HAP-1 (cell line): ENCODE measurements around the gene RAD23A.

Experiments
- DNase-seq, 2 experiments: peaks; one replicate each; pipeline ENCODE4 v3.0.0-alpha.2; 2016 to 2020; ENCODE audit warnings: low spot score in 2 of 2
- H3K27me3 ChIP-seq: fragments of 250-450 bp; sonication (Bioruptor Pico); 2 replicates; pipeline ENCODE4 v1.5.1; 2020; ENCODE audit warnings: low read depth, mild to moderate bottlenecking, moderate library complexity
- H3K36me3 ChIP-seq: fragments of 250-450 bp; sonication (Bioruptor Pico); replicated peaks from 2 replicates; pipeline ENCODE4 v1.5.1; 2020; ENCODE audit warnings: mild to moderate bottlenecking
- H3K4me1 ChIP-seq: fragments of 250-450 bp; sonication (Bioruptor Pico); 2 replicates; pipeline ENCODE4 v1.5.1; 2020; ENCODE audit warnings: mild to moderate bottlenecking
- H3K4me3 ChIP-seq: fragments of 250-450 bp; sonication (Bioruptor Pico); 2 replicates; pipeline ENCODE4 v1.5.1; 2020; ENCODE audit warnings: mild to moderate bottlenecking, moderate library complexity
- H3K9me3 ChIP-seq: fragments of 250-450 bp; sonication (Bioruptor Pico); 2 replicates; pipeline ENCODE4 v1.5.1; 2020; ENCODE audit warnings: mild to moderate bottlenecking, moderate library complexity
- in situ Hi-C: fragments of 300-500 bp; cut with MboI; formaldehyde crosslinking; loops from 3 replicates; pipeline ENCODE4 v1.14.3; 2020; ENCODE audit warnings: low sequenced_read_pairs, inconsistent platforms, mixed read lengths

RAD23A gene

DNA sequence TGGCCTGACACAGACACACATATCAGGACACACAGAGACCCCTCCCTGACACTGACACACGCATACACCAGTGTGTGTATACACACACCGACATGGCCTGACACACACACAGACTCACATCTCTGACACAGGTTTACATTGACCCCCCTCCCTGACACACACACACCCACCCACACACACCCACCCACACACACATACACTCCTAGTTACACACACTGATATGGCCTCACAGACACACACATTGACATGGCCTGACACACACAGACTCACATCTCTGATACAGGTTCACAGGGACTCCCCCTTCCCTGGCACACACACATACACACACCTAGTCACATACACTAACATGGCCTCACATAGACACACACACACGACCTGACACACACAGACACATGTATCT, 45.2 kb downstream of the RAD23A start:
- H3K27me3 ChIP-seq: no peaks in the 10 kb centered on the region

DNA sequence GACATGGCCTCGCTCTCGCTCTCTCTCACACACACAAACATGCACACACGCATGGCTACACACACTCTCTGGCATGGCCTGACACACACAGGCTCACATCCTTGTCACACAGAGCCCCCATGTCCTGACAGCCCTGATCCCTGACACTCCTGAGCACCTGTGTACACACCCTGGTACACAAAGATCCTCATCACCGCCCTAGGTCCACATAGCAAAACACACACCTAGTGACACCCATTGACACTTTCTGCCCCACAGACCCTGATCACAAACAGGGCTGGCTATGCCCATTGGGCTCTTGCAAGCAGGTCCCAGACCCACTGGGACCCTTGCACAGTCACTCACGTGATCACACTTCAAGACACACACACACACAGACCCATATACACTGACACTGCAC, 45.6 kb downstream of the RAD23A start:
- no peak overlapping the region for H3K4me3 ChIP-seq
- no peaks in the 10 kb centered on the region for H3K27me3 ChIP-seq
- peaks cover 3% of the 10 kb centered on the region; the same call in 1 of the 2 replicates for H3K4me1 ChIP-seq
- H3K36me3 ChIP-seq: no peaks in the 10 kb centered on the region
- DNase-seq: no peak
- no peaks in the 10 kb centered on the region for H3K9me3 ChIP-seq
- in situ Hi-C loops: loop anchor here (25.0 kb wide), 1 partner anchor 596 kb away; no protein-coding TSS in a partner anchor

More for the DNA sequence above, 45.2 kb downstream of the RAD23A start:
- DNase-seq: no peak
- Histone ChIP-seq H3K4me3 (no peak overlapping the region), H3K36me3 (no peaks in the 10 kb centered on the region), H3K9me3 (no peaks in the 10 kb centered on the region), H3K4me1 (peaks cover 3% of the 10 kb centered on the region; the same call in 1 of the 2 replicates)
- in situ Hi-C loops: loop anchor here (25.0 kb wide), 1 partner anchor 596 kb away; no protein-coding TSS in a partner anchor

DNA sequence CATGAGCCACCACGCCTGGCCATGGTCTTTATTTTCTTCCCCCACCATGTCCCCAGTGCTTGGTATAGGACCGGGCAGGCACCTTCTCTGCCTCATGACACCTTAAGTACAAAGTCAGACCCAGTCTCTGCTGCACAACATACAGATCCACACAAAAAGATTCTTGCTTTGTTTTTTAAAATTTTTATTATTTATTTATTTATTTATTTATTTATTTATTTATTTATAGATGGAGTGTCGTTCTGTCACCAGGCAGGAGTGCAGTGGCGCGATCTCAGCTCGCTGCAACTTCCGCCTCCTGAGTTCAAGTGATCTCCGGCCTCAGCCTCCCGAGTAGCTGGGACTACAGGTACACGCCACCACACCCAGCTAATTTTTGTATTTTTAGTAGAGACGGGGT, 47.1 kb downstream of the RAD23A start:
- Histone ChIP-seq H3K9me3 (no peaks in the 10 kb centered on the region), H3K36me3 (no peaks in the 10 kb centered on the region), H3K4me3 (no peak overlapping the region), H3K4me1 (peaks cover 6% of the 10 kb centered on the region; the same call in 1 of the 2 replicates), H3K27me3 (no peaks in the 10 kb centered on the region)
- in situ Hi-C loops: loop anchor here (25.0 kb wide), 1 partner anchor 595 kb away; no protein-coding TSS in a partner anchor
- no peak for DNase-seq

DNA sequence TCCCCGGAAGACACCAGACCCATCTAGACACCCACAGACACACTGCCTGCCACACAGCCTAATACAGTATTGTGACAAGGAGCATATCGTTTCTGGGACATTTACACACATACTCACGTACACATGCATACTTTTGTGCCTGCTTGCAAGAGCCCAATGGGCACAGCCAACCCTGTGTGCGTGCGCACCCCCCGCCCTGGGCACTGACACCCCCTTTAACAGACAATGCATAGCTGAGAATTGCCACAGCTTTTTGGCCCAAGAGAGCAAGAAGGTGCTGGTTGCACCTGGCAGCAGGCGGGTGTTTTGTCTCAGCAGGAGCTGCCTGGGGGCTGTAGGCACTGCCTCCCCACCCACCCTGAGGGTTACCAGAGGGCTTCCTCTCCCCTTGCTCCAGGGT, 47.9 kb downstream of the RAD23A start:
- H3K27me3 ChIP-seq: no peaks in the 10 kb centered on the region
- H3K4me3 ChIP-seq: no peak overlapping the region
- no peak for DNase-seq
- in situ Hi-C loops: loop anchor here (25.0 kb wide), 1 partner anchor 594 kb away; no protein-coding TSS in a partner anchor
- H3K9me3 ChIP-seq: no peaks in the 10 kb centered on the region
- H3K4me1 ChIP-seq: peaks cover 6% of the 10 kb centered on the region; the same call in 1 of the 2 replicates
- peaks cover under 1% of the 10 kb centered on the region; the same call in 1 of the 2 replicates for H3K36me3 ChIP-seq

DNA sequence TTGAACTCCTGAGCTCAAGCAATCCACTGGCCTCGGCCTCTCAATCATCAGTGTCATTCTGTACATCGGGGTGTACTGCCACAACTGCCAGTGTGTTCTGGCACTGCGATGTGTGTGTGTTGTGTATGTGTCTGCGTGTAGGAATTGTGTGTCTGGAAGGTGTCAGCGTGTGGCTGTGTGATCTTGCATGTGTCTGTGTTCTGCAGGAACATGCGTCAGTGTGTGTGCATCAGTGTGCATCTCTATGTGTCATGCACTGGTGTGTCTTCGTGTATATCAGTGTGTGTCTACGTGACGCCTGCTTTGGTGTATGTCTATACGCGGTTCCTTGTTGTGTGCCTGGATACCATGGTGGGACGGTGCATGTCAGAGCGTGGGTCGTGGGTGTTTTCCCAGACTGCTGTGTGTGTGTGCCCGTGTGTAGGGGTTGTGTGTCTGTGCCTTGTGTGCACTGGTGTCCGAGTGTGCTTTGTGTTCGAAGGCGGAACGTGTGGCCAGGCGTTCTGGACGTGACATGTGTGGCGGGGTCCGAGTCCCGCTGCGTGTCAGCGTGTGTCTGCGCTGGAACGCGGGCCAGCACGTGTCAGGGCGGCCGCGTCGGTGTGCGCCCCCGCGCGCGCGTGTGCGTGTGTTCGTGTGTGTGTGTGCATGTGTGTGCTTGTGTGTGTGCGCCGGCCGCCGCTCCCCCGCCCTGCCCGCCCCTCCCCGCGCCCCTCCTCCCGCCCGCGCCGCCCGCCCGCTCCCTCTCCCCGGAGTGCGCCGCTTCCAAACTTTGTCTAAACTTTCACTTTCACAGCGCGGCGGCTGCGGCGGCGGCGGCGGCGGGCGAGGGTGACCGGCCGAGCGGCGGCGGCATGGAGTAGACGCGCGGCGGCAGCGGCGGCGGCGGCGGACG, 49.3 kb downstream of the RAD23A start, which contains the start of gene NFIX:
Gene NFIX (plus strand): TSS at position 775 of the 895 bp plus-strand sequence. CDS start 363 bp downstream, outside the sequence.
- peak within 1 kb of the TSS; percentile 57 for H3K4me3 ChIP-seq
- no peaks in the 10 kb centered on the region for H3K27me3 ChIP-seq
- H3K9me3 ChIP-seq: no peaks in the 10 kb centered on the region
- H3K4me1 ChIP-seq: peaks cover 6% of the 10 kb centered on the region; the same call in 1 of the 2 replicates
- peak; percentile 18 to 74 for DNase-seq
- in situ Hi-C loops: loop anchor here (25.0 kb wide), 1 partner anchor 592 kb away; no protein-coding TSS in a partner anchor
- H3K36me3 ChIP-seq: peaks cover 3% of the 10 kb centered on the region; the same call in 1 of the 2 replicates

DNA sequence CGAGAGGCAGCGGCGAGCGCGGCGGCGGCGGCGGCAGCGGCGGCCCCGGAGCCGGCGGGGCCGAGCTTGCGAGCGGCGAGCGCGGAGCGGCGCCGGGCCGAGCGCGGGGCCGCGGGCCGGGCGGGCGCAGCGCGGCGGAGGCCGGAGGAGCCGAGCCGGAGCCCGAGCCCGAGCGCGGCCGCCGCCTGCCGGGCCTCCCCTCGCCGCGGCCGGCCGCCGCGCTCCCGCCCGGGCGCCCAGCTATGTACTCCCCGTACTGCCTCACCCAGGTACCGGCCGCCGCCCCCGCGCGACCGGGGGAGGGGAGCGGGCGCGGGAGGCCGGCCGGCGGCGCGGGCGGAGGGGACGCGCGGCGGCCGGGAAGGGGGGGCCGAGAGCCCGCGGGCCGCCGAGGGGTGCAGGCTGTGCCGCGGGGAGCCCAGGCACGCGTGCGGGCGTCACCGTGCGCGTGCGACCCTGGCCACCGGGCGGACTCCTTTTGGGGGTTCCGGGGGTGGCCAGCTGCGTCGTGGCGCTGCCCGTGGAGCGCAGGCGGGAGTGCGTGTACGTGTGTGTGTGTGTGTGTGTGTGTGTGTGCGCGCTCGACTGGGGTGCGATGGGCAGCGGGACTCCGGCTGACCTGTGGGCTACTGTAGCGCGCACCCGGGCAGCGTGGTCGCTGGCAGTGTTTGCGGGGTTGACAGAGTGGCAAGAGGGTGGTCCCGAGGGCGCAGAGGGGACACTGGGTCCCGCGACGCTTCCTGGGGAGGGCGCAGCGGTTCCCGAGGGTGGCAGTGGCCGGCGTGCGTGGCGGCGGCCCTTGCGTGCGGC, 50.1 kb downstream of the RAD23A start:
- Histone ChIP-seq H3K27me3 (no peaks in the 10 kb centered on the region), H3K4me3 (peak overlapping the region; percentile 57)
- in situ Hi-C loops: loop anchor here (25.0 kb wide), 1 partner anchor 592 kb away; no protein-coding TSS in a partner anchor

DNA sequence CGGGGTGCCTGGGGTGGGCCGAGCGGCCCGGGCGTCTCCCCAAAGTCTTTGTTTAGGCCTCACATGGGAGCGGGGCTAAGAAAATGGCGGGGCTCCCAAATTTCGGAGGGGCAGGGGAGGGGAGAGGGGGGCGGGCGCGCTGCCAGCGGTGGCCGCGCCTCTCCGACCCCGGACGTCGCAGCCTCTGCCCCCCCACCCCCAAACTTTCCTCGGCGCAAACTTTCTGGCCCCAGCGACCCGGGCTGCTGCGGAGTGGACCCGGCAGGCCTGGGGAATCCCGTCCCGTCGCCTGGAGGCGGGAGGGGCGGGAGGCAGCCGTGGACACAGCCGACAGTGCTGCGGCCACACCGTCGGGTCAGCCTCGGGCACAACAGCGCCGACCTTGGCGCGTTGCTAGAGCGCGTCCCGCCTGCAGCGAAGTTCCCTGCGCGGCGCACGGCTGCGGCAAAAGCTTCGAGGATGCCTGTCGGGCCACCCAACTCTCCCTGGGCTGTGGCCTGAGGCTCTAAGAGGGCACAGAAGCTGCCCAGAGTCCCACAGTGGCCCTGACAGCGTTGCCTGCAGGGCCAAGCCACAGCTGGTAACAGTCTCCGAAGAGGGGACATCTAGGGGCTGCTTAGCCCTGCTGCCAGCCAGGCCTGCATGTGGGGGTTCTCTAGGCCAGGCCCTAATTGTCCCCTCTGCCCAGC, 50.9 kb downstream of the RAD23A start:
- Histone ChIP-seq H3K27me3 (no peaks in the 10 kb centered on the region), H3K4me1 (peaks cover 6% of the 10 kb centered on the region; the same call in 1 of the 2 replicates), H3K4me3 (peak overlapping the region; percentile 57), H3K9me3 (no peaks in the 10 kb centered on the region), H3K36me3 (peaks cover 3% of the 10 kb centered on the region; the same call in 1 of the 2 replicates)
- in situ Hi-C loops: loop anchor here (25.0 kb wide), 1 partner anchor 591 kb away; no protein-coding TSS in a partner anchor
- peak in 1 of 2 experiments; percentile 55 for DNase-seq

More for the DNA sequence above, 50.1 kb downstream of the RAD23A start:
- H3K36me3 ChIP-seq: peaks cover 3% of the 10 kb centered on the region; the same call in 1 of the 2 replicates
- DNase-seq: peak in 1 of 2 experiments; percentile 38
- no peaks in the 10 kb centered on the region for H3K9me3 ChIP-seq
- peaks cover 6% of the 10 kb centered on the region; the same call in 1 of the 2 replicates for H3K4me1 ChIP-seq

DNA sequence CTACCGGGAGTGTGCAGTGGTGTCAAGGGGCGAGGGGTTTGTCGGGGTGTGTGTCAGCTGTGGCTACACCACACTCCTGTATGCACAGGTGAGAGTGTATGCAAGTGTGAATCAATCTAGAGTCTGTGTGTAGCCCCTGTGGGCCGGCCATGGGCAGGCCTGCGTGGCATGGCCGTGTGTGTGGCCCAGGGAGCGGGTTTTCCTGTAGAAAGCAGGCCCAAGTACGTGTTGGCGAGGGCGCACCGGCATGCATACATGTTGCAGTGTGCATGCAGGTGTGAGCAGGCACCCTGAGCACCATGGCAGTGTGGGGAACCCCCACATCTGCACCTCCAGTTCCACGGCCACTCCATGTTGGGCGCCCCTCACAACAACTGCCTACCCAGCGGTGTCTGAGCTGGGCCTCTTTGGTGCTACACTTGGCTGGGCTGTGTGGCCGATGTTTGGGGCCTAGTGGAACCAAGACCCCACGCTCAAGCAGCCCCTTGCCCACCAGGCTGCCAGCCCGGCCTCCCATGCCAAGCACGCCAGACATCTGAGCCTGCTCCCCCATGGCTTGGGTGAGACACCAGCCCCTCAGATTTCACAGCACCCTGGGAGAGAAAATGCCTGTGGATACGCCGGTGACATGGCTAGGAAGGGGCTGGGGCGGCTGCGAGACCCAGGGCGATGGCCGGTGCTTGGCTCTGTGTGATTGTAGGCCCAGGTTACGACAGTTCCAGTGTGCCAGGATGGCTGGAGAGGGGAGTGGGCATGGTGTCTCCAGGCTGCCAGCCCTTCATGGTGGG, 51.7 kb downstream of the RAD23A start:
- Histone ChIP-seq H3K4me1 (peaks cover 6% of the 10 kb centered on the region; the same call in 1 of the 2 replicates), H3K4me3 (peak overlapping the region; percentile 57), H3K27me3 (no peaks in the 10 kb centered on the region), H3K36me3 (peaks cover 3% of the 10 kb centered on the region; the same call in 1 of the 2 replicates), H3K9me3 (no peaks in the 10 kb centered on the region)
- in situ Hi-C loops: loop anchor here (25.0 kb wide), 1 partner anchor 590 kb away; no protein-coding TSS in a partner anchor
- DNase-seq: no peak

DNA sequence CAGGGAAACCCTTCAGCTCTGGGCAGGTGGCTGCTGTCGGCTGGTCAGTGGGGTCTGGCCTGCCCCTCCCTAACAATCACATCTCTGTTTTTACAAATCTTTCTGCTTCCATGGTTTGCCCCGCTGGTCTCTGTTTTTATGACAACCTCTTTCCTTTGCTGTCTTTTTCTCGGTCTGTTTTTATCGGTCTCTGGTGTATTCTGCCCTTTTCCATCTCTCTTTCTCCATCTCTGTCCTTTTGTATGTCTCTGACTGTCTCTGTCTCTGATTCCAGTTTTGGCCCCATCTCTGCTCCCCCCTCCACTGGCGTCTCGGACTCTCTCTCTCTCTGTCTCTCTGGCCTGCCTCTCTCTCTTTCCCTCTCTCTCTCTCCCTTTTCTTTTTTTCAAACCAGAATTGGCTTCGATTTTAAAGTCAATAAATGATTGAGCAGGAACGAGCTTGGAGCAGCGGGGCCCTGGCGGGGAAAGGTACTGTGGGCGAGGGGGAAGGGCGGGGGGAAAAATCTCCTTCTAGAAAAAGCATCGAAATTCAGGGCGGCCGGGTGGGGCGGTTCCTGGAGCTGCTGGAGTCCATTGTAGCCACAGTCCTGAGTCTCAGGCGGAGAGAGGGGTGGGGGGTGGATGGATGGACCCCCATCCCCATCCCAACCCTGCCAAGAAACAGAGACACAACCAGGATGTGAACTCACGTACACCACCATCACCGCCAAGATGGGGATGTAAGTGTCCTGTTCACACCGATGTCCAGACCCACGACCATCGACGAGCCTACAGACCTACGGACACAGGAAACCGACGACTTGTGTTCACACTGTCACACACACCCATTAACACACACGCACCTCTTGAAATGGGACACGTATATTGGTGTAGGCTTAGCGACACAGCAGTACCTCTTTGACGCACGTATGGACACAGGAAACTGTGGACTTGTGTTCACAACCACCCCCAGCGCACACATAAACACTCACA, 52.6 kb downstream of the RAD23A start:
- Histone ChIP-seq H3K27me3 (no peaks in the 10 kb centered on the region), H3K36me3 (peaks cover 3% of the 10 kb centered on the region; the same call in 1 of the 2 replicates), H3K4me1 (peaks cover 6% of the 10 kb centered on the region; the same call in 1 of the 2 replicates), H3K9me3 (no peaks in the 10 kb centered on the region), H3K4me3 (no peak overlapping the region)
- DNase-seq: no peak
- in situ Hi-C loops: loop anchor here (25.0 kb wide), 1 partner anchor 589 kb away; no protein-coding TSS in a partner anchor

DNA sequence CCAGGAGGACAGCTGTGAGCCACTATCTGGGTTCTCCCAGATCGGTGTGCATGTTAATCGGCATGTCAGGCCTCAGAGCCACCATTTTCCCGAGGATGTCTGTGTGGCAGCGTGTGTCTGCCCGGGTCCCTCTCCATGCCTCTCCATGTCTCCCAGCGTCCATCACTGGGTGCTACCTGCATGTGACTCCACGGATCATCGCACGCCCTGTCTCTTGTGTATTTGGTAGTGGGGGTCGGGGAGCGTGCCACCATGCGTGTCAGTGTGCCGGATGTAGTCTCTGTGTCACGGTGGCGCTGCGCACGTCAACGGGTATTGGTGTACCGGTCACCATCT, 55.5 kb downstream of the RAD23A start:
- peaks cover 3% of the 10 kb centered on the region; the same call in 1 of the 2 replicates for H3K36me3 ChIP-seq
- H3K27me3 ChIP-seq: no peaks in the 10 kb centered on the region
- no peak overlapping the region for H3K4me3 ChIP-seq
- DNase-seq: no peak
- H3K9me3 ChIP-seq: no peaks in the 10 kb centered on the region
- in situ Hi-C loops: no loop called here
- H3K4me1 ChIP-seq: peaks cover 3% of the 10 kb centered on the region; the same call in 1 of the 2 replicates

DNA sequence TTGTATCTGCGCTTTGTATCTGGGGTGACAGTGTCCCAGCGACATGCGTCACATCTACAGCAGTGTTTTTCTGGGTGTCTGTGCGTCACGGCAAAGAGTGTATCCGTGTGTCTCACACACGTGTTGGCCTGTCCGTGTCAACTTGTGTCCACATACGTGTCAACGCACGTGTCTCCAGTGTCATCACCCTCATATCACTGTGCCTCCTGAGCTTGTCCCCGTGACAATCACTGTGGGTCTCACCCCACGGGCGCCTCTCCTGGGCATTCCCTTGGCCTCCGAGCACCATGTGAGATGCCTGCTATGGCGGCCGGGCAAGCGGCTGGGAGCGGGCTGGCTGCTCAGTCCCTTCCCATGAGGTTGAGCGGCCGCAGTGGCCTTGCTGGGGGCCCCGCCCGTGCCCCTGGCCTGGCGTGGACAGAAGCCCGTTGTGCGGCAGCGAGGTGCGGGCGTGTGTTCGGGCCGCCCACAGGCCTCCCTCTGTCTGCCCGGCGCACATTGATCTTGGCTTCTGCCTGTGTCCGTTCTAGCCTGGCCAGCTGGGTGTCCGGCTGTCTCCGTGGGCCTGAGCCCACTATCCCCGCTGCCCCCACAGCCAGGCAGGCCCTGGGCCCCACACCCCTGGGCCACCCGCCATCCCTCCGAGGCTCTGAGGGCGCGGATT, 56.0 kb downstream of the RAD23A start:
- Histone ChIP-seq H3K27me3 (no peaks in the 10 kb centered on the region), H3K4me3 (no peak overlapping the region)

More for the DNA sequence above, 56.0 kb downstream of the RAD23A start:
- peaks cover 3% of the 10 kb centered on the region; the same call in 1 of the 2 replicates for H3K4me1 ChIP-seq
- DNase-seq: no peak
- no peaks in the 10 kb centered on the region for H3K9me3 ChIP-seq
- in situ Hi-C loops: no loop called here
- peaks cover 3% of the 10 kb centered on the region; the same call in 1 of the 2 replicates for H3K36me3 ChIP-seq
